ENCODE measurements around the gene OPALIN.

Gene OPALIN

GRCh38 chr10:96368971-96369370, 10.2 kb upstream of the OPALIN start:
- TF ChIP-seq CTCF (IDR thresholded peaks at IDR 0.05; ENCODE audit: insufficient read depth, low read depth, low read length, missing control alignments), result no peak
- H3K4me3 ChIP-seq (ENCODE audit: low read depth, low read length), result no peak overlapping the region
- DNase-seq (ENCODE audit: low read depth), result no peak

GRCh38 chr10:96367470-96367869, 8.7 kb upstream of the OPALIN start:
- no peak overlapping the region for H3K4me3 ChIP-seq (ENCODE audit: low read depth, low read length)
- DNase-seq (ENCODE audit: low read depth), result no peak
- no peak for TF ChIP-seq CTCF (IDR thresholded peaks at IDR 0.05; ENCODE audit: insufficient read depth, low read depth, low read length, missing control alignments)

GRCh38 chr10:96366508-96366907, 7.7 kb upstream of the OPALIN start:
- TF ChIP-seq CTCF (IDR thresholded peaks at IDR 0.05; ENCODE audit: insufficient read depth, low read depth, low read length, missing control alignments), result no peak
- DNase-seq (ENCODE audit: low read depth), result no peak
- no peak overlapping the region for H3K4me3 ChIP-seq (ENCODE audit: low read depth, low read length)

- TF ChIP-seq CTCF (IDR thresholded peaks at IDR 0.05; ENCODE audit: insufficient read depth, low read depth, low read length, missing control alignments), result no peak
- no peak for DNase-seq (ENCODE audit: low read depth)
- no peak overlapping the region for H3K4me3 ChIP-seq (ENCODE audit: low read depth, low read length)
These were observed 6.8 kb upstream of the OPALIN start for GRCh38 chr10:96365571-96365970.

GRCh38 chr10:96360766-96361165, 2.0 kb upstream of the OPALIN start:
- TF ChIP-seq CTCF (IDR thresholded peaks at IDR 0.05; ENCODE audit: insufficient read depth, low read depth, low read length, missing control alignments), result no peak
- H3K4me3 ChIP-seq (ENCODE audit: low read depth, low read length), result no peak overlapping the region
- no peak for DNase-seq (ENCODE audit: low read depth)

- no peak for TF ChIP-seq CTCF (IDR thresholded peaks at IDR 0.05; ENCODE audit: insufficient read depth, low read depth, low read length, missing control alignments)
- no peak overlapping the region for H3K4me3 ChIP-seq (ENCODE audit: low read depth, low read length)
- DNase-seq (ENCODE audit: low read depth), result no peak
These were observed 1.5 kb upstream of the OPALIN start for GRCh38 chr10:96360331-96360730.

- TF ChIP-seq CTCF (IDR thresholded peaks at IDR 0.05; ENCODE audit: insufficient read depth, low read depth, low read length, missing control alignments), result no peak
- DNase-seq (ENCODE audit: low read depth), result no peak
- no peak overlapping the region for H3K4me3 ChIP-seq (ENCODE audit: low read depth, low read length)
These were observed 814 bp upstream of the OPALIN start for GRCh38 chr10:96359616-96360015.
